ENCODE results near the gene LRRC46. TPM values are rescaled to one million over a fixed set of nuclear protein-coding genes. Genes with fewer than 3 reads are reported as not detected.

LRRC46 gene
- total and polyA plus RNA-seq, 2 of the 13 experiments (the other 11 are each of a cell fraction or from before 2014, with no cell fraction given): 0.09 TPM

DNA sequence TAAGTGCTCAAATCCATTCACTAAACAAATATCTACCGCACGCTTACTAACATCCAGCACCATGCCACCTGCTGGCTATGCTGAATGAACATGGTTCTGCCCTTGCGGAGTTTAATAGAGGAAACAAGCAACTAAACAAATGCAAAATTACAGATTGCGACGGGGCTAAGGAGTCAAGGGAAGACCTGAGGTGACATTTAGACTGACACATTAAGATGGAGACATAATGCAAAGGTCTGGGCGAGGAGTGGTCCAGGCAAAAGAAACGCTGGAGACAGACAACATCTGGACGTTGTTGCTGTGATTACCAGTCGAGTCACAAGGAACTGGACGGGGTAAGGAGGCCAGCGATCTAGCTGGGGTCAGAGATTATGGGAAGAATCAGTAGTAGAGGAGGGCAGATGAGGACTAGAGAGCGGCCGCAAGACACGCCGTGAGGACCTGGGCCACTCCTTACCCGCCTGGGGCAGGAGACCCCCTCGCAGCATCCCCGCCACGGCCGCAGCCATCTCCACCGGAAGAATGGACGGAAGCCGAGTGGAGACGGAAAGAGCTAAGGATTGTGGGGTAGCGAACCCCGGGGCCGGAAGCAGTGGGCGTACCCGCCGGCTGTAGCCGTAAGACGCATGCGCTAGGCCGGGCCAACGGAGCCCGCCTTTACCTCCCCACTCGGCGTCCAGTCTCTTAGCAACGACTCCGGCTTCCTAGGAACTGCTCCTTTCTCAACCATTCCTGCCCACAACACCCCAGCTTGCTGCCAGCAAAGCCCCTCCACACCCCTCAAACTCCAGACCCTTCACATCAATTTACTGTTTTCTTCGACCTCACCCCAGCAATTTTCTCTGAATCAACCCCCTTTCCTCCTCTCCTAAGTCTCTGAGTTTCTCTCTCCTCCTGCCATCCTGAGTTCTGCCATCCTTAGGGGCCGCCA is at the start of gene LRRC46, which contains the start of gene MRPL10 (continued):
- TF ChIP-seq, protein P1, sequence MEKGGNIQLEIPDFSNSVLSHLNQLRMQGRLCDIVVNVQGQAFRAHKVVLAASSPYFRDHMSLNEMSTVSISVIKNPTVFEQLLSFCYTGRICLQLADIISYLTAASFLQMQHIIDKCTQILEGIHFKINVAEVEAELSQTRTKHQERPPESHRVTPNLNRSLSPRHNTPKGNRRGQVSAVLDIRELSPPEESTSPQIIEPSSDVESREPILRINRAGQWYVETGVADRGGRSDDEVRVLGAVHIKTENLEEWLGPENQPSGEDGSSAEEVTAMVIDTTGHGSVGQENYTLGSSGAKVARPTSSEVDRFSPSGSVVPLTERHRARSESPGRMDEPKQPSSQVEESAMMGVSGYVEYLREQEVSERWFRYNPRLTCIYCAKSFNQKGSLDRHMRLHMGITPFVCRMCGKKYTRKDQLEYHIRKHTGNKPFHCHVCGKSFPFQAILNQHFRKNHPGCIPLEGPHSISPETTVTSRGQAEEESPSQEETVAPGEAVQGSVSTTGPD (CRISPR knock-in tag; IDR thresholded peaks at IDR 0.05): no peak
- TF ChIP-seq, protein P2, sequence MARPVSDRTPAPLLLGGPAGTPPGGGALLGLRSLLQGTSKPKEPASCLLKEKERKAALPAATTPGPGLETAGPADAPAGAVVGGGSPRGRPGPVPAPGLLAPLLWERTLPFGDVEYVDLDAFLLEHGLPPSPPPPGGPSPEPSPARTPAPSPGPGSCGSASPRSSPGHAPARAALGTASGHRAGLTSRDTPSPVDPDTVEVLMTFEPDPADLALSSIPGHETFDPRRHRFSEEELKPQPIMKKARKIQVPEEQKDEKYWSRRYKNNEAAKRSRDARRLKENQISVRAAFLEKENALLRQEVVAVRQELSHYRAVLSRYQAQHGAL (CRISPR knock-in tag; IDR thresholded peaks at IDR 0.05; ENCODE audit: not compliant biosample characterization): no peak
- TF ChIP-seq ZNF781 (CRISPR knock-in tag; IDR thresholded peaks at IDR 0.05; ENCODE audit: borderline replicate concordance, not compliant biosample characterization): no peak
- TF ChIP-seq SP1 (IDR thresholded peaks at IDR 0.05): no peak
- TF ChIP-seq SP1 (CRISPR knock-in tag; IDR thresholded peaks at IDR 0.05): peak; percentile 86; the same call in 1 of the 2 replicates
- TF ChIP-seq ZNF468 (CRISPR knock-in tag; IDR thresholded peaks at IDR 0.05): no peak
- TF ChIP-seq ZBTB33 (CRISPR knock-in tag; IDR thresholded peaks at IDR 0.05): peak; percentile 57; the same call in 1 of the 2 replicates
- peak; percentile 93 for TF ChIP-seq IRF2 (CRISPR knock-in tag; IDR thresholded peaks at IDR 0.05)
- TF ChIP-seq ZNF687 (CRISPR knock-in tag; IDR thresholded peaks at IDR 0.05): peak; percentile 92
- TF ChIP-seq POLR2AphosphoS2 (IDR thresholded peaks at IDR 0.05; ENCODE audit: low read depth, low read length): no peak
- TF ChIP-seq ZNF713 (CRISPR knock-in tag; IDR thresholded peaks at IDR 0.05): no peak
- peak; percentile 80 for TF ChIP-seq ZFY (CRISPR knock-in tag; IDR thresholded peaks at IDR 0.05)
- TF ChIP-seq MEIS1 (CRISPR knock-in tag; IDR thresholded peaks at IDR 0.05; ENCODE audit: borderline replicate concordance): peak; percentile 26; the same call in 1 of the 2 replicates
- TF ChIP-seq ZNF24 (IDR thresholded peaks at IDR 0.05): no peak

Data from HepG2 (cell line).